Suprapubic skin (tissue), 4 donors: ENCODE data around the gene GARRE1.

Experiments
- CTCF ChIP-seq, 2 donors: fragments of 200-600 bp in 1 of 2; fragments of 450-650 bp in 1 of 2; sonication (generic) in 1 of 2; IDR thresholded peaks; one replicate each; pipeline ENCODE4 v1.5.1; 2016 to 2019; ENCODE audit warnings: antibody characterized with exemption in 2 of 2, mild to moderate bottlenecking in 1 of 2, moderate library complexity in 1 of 2
- POLR2A ChIP-seq, 2 donors: fragments of 450-650 bp; IDR thresholded peaks; one replicate each; pipeline ENCODE4 v1.6.1; 2017; ENCODE audit warnings: antibody characterized with exemption in 2 of 2, mild to moderate bottlenecking in 2 of 2, moderate library complexity in 2 of 2
- POLR2AphosphoS5 ChIP-seq, 3 donors: sonication (generic); formaldehyde crosslinking; IDR thresholded peaks; one replicate each; pipeline ENCODE4 v1.6.1; 2017; ENCODE audit warnings: antibody characterized with exemption in 3 of 3

- TF ChIP-seq CTCF (IDR thresholded peaks at IDR 0.05) (no peak), POLR2AphosphoS5 (IDR thresholded peaks at IDR 0.05) (no peak), POLR2A (IDR thresholded peaks at IDR 0.05) (no peak)
These were observed 14.7 kb downstream of the GARRE1 start for GRCh38 chr19:34269081-34269480.
